ENCODE data around the gene CTBS.
A peak's percentile ranks its signal among the peaks of the same experiment; 100 is the strongest.

CTBS gene, protein sequence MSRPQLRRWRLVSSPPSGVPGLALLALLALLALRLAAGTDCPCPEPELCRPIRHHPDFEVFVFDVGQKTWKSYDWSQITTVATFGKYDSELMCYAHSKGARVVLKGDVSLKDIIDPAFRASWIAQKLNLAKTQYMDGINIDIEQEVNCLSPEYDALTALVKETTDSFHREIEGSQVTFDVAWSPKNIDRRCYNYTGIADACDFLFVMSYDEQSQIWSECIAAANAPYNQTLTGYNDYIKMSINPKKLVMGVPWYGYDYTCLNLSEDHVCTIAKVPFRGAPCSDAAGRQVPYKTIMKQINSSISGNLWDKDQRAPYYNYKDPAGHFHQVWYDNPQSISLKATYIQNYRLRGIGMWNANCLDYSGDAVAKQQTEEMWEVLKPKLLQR

DNA sequence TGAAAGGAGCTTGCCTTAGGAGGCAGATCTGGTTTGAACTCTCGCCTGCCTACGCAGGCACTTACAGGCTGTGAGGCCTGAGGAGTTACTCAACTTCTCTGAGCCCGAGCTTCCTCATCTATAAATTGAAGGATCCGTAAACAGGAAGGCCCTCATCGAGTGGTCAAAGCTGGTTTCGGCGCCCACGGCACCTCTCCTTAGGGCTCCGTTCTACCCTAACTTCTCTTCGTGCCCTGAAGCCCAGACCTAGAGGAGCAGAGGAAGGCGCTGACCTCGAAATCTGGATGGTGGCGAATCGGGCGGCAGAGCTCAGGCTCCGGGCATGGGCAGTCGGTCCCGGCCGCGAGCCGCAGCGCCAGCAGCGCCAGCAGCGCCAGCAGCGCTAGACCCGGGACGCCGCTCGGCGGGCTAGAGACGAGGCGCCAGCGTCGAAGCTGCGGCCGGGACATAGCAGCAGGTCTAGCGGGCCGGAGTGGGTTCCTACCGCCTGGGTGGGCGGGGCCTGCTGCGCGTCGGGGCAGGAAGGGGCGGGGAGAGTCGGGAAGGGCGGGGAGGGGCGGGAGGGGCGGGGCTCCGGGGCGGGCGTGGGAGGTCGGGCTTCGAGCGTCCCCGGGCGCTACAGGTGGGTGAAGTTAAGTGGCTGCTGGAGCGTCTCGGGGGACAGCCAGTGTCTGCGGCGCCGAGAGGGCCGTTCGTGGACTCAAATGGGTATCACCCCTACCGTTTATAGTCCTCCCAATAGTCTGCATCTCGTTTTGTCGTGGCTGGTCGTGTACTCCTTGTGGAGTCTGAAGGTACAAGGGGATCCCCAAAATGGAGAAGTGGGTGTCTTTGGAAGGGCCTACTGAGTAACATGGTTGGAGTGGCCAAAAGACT, at the start of gene CTBS:
TSS of gene CTBS (minus strand) at position 474 of the 876 bp plus-strand sequence. CDS start at position 449, 25 bp downstream.
- Histone ChIP-seq H3K9ac (ENCODE audit: low read depth, low read length, poor library complexity, severe bottlenecking) (peak within 1 kb of the TSS; percentile 91), H3K9me2 (replicated peaks; ENCODE audit: low read depth, low read length) (no peaks in the 10 kb centered on the region), H4K20me1 (ENCODE audit: insufficient read depth, low read length, poor library complexity, severe bottlenecking) (no peaks in the 10 kb centered on the region), H3K4me3 (ENCODE audit: low read length, poor library complexity, severe bottlenecking) (peak within 1 kb of the TSS; percentile 91), H2AFZ (ENCODE audit: low read length) (peak within 1 kb of the TSS; percentile 88), H3K9me3 (ENCODE audit: insufficient read depth, low read depth, low read length) (no peaks in the 10 kb centered on the region), H3K36me3 (ENCODE audit: insufficient read depth, low read length) (no peaks in the 10 kb centered on the region), H3K79me2 (ENCODE audit: insufficient read depth, low read length) (peaks cover 25% of the 10 kb centered on the region), H3K4me2 (ENCODE audit: low read depth, low read length, poor library complexity, severe bottlenecking) (peak within 1 kb of the TSS; percentile 94), H3K27me3 (ENCODE audit: insufficient read depth, low read length, poor library complexity, severe bottlenecking) (no peaks in the 10 kb centered on the region), H3K4me1 (ENCODE audit: insufficient read depth, low read length, poor library complexity, severe bottlenecking) (peaks cover 38% of the 10 kb centered on the region), H3F3A (ENCODE audit: low read depth) (no peaks in the 10 kb centered on the region)
- TF ChIP-seq, protein P1, sequence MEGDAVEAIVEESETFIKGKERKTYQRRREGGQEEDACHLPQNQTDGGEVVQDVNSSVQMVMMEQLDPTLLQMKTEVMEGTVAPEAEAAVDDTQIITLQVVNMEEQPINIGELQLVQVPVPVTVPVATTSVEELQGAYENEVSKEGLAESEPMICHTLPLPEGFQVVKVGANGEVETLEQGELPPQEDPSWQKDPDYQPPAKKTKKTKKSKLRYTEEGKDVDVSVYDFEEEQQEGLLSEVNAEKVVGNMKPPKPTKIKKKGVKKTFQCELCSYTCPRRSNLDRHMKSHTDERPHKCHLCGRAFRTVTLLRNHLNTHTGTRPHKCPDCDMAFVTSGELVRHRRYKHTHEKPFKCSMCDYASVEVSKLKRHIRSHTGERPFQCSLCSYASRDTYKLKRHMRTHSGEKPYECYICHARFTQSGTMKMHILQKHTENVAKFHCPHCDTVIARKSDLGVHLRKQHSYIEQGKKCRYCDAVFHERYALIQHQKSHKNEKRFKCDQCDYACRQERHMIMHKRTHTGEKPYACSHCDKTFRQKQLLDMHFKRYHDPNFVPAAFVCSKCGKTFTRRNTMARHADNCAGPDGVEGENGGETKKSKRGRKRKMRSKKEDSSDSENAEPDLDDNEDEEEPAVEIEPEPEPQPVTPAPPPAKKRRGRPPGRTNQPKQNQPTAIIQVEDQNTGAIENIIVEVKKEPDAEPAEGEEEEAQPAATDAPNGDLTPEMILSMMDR (conservative IDR thresholded peaks at IDR 0.05; ENCODE audit: low read length): no peak
- TF ChIP-seq EZH2phosphoT487 (IDR thresholded peaks at IDR 0.05; ENCODE audit: borderline replicate concordance): no peak

DNA sequence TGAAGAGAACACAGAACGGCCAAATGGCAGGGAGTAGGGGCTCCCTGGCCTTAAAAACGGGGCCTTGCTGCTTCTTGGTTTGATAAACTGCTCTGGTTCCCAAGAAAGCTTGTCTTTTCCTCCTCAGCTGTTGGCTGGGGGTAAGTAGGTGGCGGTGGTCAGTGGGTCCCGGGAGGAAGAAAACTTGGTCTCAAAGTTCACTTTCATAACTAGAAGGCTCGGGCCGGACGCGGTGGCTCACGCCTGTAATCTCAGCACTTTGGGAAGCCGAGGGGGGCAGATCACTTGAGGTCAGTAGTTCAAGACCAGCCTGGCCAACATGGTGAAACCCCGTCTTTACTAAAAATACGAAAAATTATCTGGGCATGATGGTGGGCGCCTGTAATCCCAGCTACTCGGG, 47.3 kb upstream of the CTBS start:
- Histone ChIP-seq H3K36me3 (ENCODE audit: insufficient read depth, low read length) (no peaks in the 10 kb centered on the region), H3K4me1 (ENCODE audit: insufficient read depth, low read length, poor library complexity, severe bottlenecking) (no peaks in the 10 kb centered on the region), H3F3A (ENCODE audit: low read depth) (no peaks in the 10 kb centered on the region), H3K9me3 (ENCODE audit: insufficient read depth, low read depth, low read length) (no peaks in the 10 kb centered on the region), H2AFZ (ENCODE audit: low read length) (peak overlapping the region; percentile 48; the same call in 1 of the 2 replicates), H3K27me3 (ENCODE audit: insufficient read depth, low read length, poor library complexity, severe bottlenecking) (no peaks in the 10 kb centered on the region), H3K4me3 (ENCODE audit: low read length, poor library complexity, severe bottlenecking) (no peak overlapping the region), H4K20me1 (ENCODE audit: insufficient read depth, low read length, poor library complexity, severe bottlenecking) (no peaks in the 10 kb centered on the region), H3K9me2 (replicated peaks; ENCODE audit: low read depth, low read length) (no peaks in the 10 kb centered on the region), H3K79me2 (ENCODE audit: insufficient read depth, low read length) (no peaks in the 10 kb centered on the region), H3K4me2 (ENCODE audit: low read depth, low read length, poor library complexity, severe bottlenecking) (no peak overlapping the region), H3K9ac (ENCODE audit: low read depth, low read length, poor library complexity, severe bottlenecking) (peak overlapping the region; percentile 65)
- TF ChIP-seq, protein P1 (conservative IDR thresholded peaks at IDR 0.05; ENCODE audit: low read length): no peak
- no peak for TF ChIP-seq EZH2phosphoT487 (IDR thresholded peaks at IDR 0.05; ENCODE audit: borderline replicate concordance)

DNA sequence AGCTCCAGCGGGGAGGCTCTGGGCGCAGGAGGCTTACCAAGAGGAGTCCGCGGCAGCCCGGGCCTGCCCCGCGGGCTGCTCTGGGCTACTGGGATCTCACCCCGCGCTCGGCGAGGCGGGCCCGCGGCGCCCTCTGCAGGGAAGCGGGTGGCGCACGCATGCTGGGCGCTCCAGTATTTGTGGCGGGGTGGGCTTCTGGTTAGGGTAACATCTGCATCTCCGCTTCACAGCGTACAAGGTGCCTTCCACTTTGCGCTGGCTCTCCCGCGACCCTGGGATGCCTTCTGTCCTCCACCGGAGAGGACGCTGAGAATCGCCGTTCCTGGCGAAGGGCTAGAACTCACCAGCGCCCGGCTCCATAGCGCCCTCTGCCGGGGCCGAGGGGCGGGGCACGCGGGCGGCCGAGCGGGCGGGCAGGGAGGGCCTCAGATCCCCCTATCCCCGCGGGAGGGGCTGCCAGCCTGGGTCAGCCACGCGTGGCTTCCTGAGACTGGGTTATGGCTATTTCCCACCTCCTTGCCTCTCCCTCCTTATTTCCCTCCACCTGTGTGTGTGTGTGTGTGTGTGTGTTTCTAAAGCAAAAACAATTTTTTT, 46.6 kb upstream of the CTBS start:
- TF ChIP-seq, protein P1 (conservative IDR thresholded peaks at IDR 0.05; ENCODE audit: low read length): peak; percentile 88
- TF ChIP-seq EZH2phosphoT487 (IDR thresholded peaks at IDR 0.05; ENCODE audit: borderline replicate concordance): no peak
- H3F3A ChIP-seq (ENCODE audit: low read depth): no peaks in the 10 kb centered on the region
- H3K4me1 ChIP-seq (ENCODE audit: insufficient read depth, low read length, poor library complexity, severe bottlenecking): no peaks in the 10 kb centered on the region
- H3K27me3 ChIP-seq (ENCODE audit: insufficient read depth, low read length, poor library complexity, severe bottlenecking): no peaks in the 10 kb centered on the region
- no peaks in the 10 kb centered on the region for H3K9me3 ChIP-seq (ENCODE audit: insufficient read depth, low read depth, low read length)
- no peaks in the 10 kb centered on the region for H4K20me1 ChIP-seq (ENCODE audit: insufficient read depth, low read length, poor library complexity, severe bottlenecking)
- peak overlapping the region; percentile 74 for H3K4me3 ChIP-seq (ENCODE audit: low read length, poor library complexity, severe bottlenecking)
- no peaks in the 10 kb centered on the region for H3K9me2 ChIP-seq (replicated peaks; ENCODE audit: low read depth, low read length)
- peak overlapping the region; percentile 94 for H2AFZ ChIP-seq (ENCODE audit: low read length)
- peak overlapping the region; percentile 65 for H3K9ac ChIP-seq (ENCODE audit: low read depth, low read length, poor library complexity, severe bottlenecking)
- H3K4me2 ChIP-seq (ENCODE audit: low read depth, low read length, poor library complexity, severe bottlenecking): peak overlapping the region; percentile 67
- no peaks in the 10 kb centered on the region for H3K79me2 ChIP-seq (ENCODE audit: insufficient read depth, low read length)
- H3K36me3 ChIP-seq (ENCODE audit: insufficient read depth, low read length): no peaks in the 10 kb centered on the region

Data from Loucy (cell line).